NCI-H2227 (cell line): ENCODE results near the gene TGDS.
"Not testable (repeated sequence)": the region's sequence is repeated elsewhere in the genome, so short reads cannot be mapped to it uniquely, and the experiment has no call there.

Experiments used
- DNase-seq: peaks from one replicate; lab custom pipeline; 2025; ENCODE audit not compliant: unreplicated experiment; lab: John Stamatoyannopoulos, UW

TGDS gene

GRCh38 chr13:94595950-94596574 is at the start of gene TGDS:
Gene TGDS (minus strand): TSS chr13:94596152. CDS start chr13:94596136, 16 bp downstream.
- peak; percentile 93 for DNase-seq

- DNase-seq = peak; percentile 2
These were observed 45.5 kb upstream of the TGDS start for GRCh38 chr13:94641409-94641941.

GRCh38 chr13:94640721-94641120 is 44.8 kb upstream of the TGDS start:
- DNase-seq = no peak

- not testable (repeated sequence) for DNase-seq
These were observed 41.7 kb upstream of the TGDS start for GRCh38 chr13:94637677-94638076.

- DNase-seq = no peak
These were observed 41.1 kb upstream of the TGDS start for GRCh38 chr13:94636942-94637578.

- DNase-seq = not testable (repeated sequence)
These were observed 40.1 kb upstream of the TGDS start for GRCh38 chr13:94636096-94636495.

GRCh38 chr13:94632226-94632980 is 36.5 kb upstream of the TGDS start:
- no peak for DNase-seq

GRCh38 chr13:94630858-94631257 is 34.9 kb upstream of the TGDS start:
- no peak for DNase-seq

- DNase-seq = no peak
These were observed 27.4 kb upstream of the TGDS start for GRCh38 chr13:94623316-94623715.

GRCh38 chr13:94622344-94622743 is 26.4 kb upstream of the TGDS start:
- DNase-seq = no peak

- DNase-seq = peak; percentile 45
These were observed 24.4 kb upstream of the TGDS start for GRCh38 chr13:94620286-94620896.

GRCh38 chr13:94617389-94618000 is 21.5 kb upstream of the TGDS start:
- peak; percentile 17 for DNase-seq

- no peak for DNase-seq
These were observed 17.1 kb upstream of the TGDS start for GRCh38 chr13:94613051-94613450.

GRCh38 chr13:94612050-94612449 is 16.1 kb upstream of the TGDS start:
- no peak for DNase-seq

GRCh38 chr13:94610475-94610874 is 14.5 kb upstream of the TGDS start:
- DNase-seq = no peak

GRCh38 chr13:94609196-94609595 is 13.2 kb upstream of the TGDS start:
- DNase-seq = no peak

GRCh38 chr13:94608586-94608985 is 12.6 kb upstream of the TGDS start:
- no peak for DNase-seq

GRCh38 chr13:94607939-94608338 is 12.0 kb upstream of the TGDS start:
- no peak for DNase-seq

- no peak for DNase-seq
These were observed 11.1 kb upstream of the TGDS start for GRCh38 chr13:94607056-94607455.

- DNase-seq = no peak
These were observed 6.5 kb upstream of the TGDS start for GRCh38 chr13:94602467-94602866.
